H1 (cell line): Measurements from ENCODE around the gene PAK6. TPM values are rescaled to one million over a fixed set of nuclear protein-coding genes. Genes with fewer than 3 reads are reported as not detected.

Source experiments
- CTCF ChIA-PET: fragments of 300-600 bp; sonication (Branson Sonifier 250); formaldehyde crosslinking; loops from one replicate; lab custom pipeline; 2021; ENCODE audit not compliant: partially characterized antibody; lab: Charles Lee
- POLR2A ChIA-PET: fragments of 300-600 bp; sonication (Branson Sonifier 250); formaldehyde crosslinking; loops from one replicate; lab custom pipeline; 2021; ENCODE audit warnings: inconsistent platforms; ENCODE audit not compliant: partially characterized antibody; lab: Charles Lee
- DNase-seq, 2 experiments: peaks; one replicate each; pipeline versions ENCODE4 v3.0.0 to v3.0.0-alpha.2; 2010 to 2022; ENCODE audit warnings: low spot score in 2 of 2, low read depth in 1 of 2, mixed read lengths in 1 of 2
- FAIRE-seq: peaks from 2 replicates; lab custom pipeline; 2011; peaks lifted over from hg19 to GRCh38; lab: Jason Lieb, UNC
- H2AFZ ChIP-seq: 2 replicates; pipeline ENCODE4 v1.8.1; 2012; ENCODE audit warnings: low read length, inconsistent platforms
- H2AK5ac ChIP-seq: 2 replicates; pipeline ENCODE4 v1.6.1; 2013; ENCODE audit warnings: low read depth, low read length
- H2BK120ac ChIP-seq: replicated peaks from 2 replicates; pipeline ENCODE3; 2013; ENCODE audit warnings: low read depth, low read length, inconsistent platforms
- H2BK12ac ChIP-seq: 2 replicates; pipeline ENCODE4 v1.6.1; 2013; ENCODE audit warnings: low read depth, low read length
- H2BK15ac ChIP-seq: 2 replicates; pipeline ENCODE4 v1.6.1; 2013; ENCODE audit warnings: low read length
- H2BK20ac ChIP-seq: 2 replicates; pipeline ENCODE4 v1.6.1; 2013; ENCODE audit warnings: low read length
- H2BK5ac ChIP-seq: 2 replicates; pipeline ENCODE4 v1.6.1; 2013; ENCODE audit warnings: low read depth, low read length
- H3K14ac ChIP-seq: 2 replicates; pipeline ENCODE4 v1.6.1; 2013; ENCODE audit warnings: inconsistent platforms; ENCODE audit not compliant: insufficient read length
- H3K18ac ChIP-seq: 2 replicates; pipeline ENCODE4 v1.6.1; 2013; ENCODE audit warnings: low read length; ENCODE audit errors: extremely low read depth
- H3K23ac ChIP-seq: 2 replicates; pipeline ENCODE4 v1.6.1; 2013; ENCODE audit warnings: inconsistent platforms; ENCODE audit not compliant: insufficient read length
- H3K23me2 ChIP-seq: 2 replicates; pipeline ENCODE4 v1.6.1; 2013; ENCODE audit warnings: low read depth, low read length
- H3K27ac ChIP-seq: 2 replicates; pipeline ENCODE4 v1.6.1; 2011; ENCODE audit warnings: low read depth, low read length, inconsistent platforms
- H3K27me3 ChIP-seq, 4 experiments: replicated peaks in 1 of 4; 1 replicate in 1 of 4; 2 replicates in 3 of 4; pipeline versions ENCODE4 v1.6.1 to v1.8.1; 2011 to 2013; ENCODE audit warnings: low read length in 3 of 4, mild to moderate bottlenecking in 3 of 4, inconsistent platforms in 2 of 4, mixed read lengths in 2 of 4, moderate library complexity in 1 of 4; ENCODE audit not compliant: control insufficient read depth in 3 of 4, insufficient read depth in 3 of 4; ENCODE audit errors: extremely low read depth in 1 of 4
- H3K36me3 ChIP-seq, 4 experiments: 2 replicates each; pipeline versions ENCODE4 v1.6.1 to v1.8.1; 2011 to 2013; ENCODE audit warnings: mild to moderate bottlenecking in 4 of 4, low read length in 3 of 4, moderate library complexity in 2 of 4, control low read depth in 1 of 4, inconsistent platforms in 1 of 4; ENCODE audit not compliant: insufficient read depth in 4 of 4, control insufficient read depth in 2 of 4
- H3K4ac ChIP-seq: replicated peaks from 2 replicates; pipeline ENCODE3; 2013; ENCODE audit warnings: low read length, low read depth, mixed read lengths, inconsistent platforms; ENCODE audit not compliant: insufficient read length
- H3K4me1 ChIP-seq, 4 experiments: replicated peaks in 1 of 4; 1 replicate in 1 of 4; 2 replicates in 3 of 4; pipeline versions ENCODE4 v1.6.1 to v1.8.1; 2011 to 2013; ENCODE audit warnings: low read length in 3 of 4, inconsistent platforms in 2 of 4, mixed read lengths in 1 of 4; ENCODE audit not compliant: insufficient read depth in 4 of 4, control insufficient read depth in 3 of 4
- H3K4me2 ChIP-seq, 2 experiments: 2 replicates each; pipeline versions ENCODE4 v1.6.1 to v1.8.1; 2011 to 2013; ENCODE audit warnings: low read depth in 2 of 2, low read length in 2 of 2, control low read depth in 1 of 2, inconsistent platforms in 1 of 2, mild to moderate bottlenecking in 1 of 2; ENCODE audit not compliant: insufficient read depth in 1 of 2
- H3K4me3 ChIP-seq, 4 experiments: fragments of 200-600, 300-600 bp in 1 of 4; sonication (generic), shearing (Covaris generic), sonication (Bioruptor Twin) in 1 of 4; 2 replicates each; pipeline versions ENCODE4 v1.5.1 to v1.8.1; 2011 to 2016; ENCODE audit warnings: low read length in 4 of 4, low read depth in 3 of 4, control low read depth in 2 of 4, inconsistent platforms in 2 of 4, mild to moderate bottlenecking in 2 of 4, mixed read lengths in 1 of 4, moderate library complexity in 1 of 4; ENCODE audit not compliant: insufficient read depth in 2 of 4; ENCODE audit errors: extremely low read depth in 1 of 4
- H3K56ac ChIP-seq: replicated peaks from 2 replicates; pipeline ENCODE3; 2013; ENCODE audit warnings: low read depth, mild to moderate bottlenecking, mixed read lengths, low read length, inconsistent platforms; ENCODE audit not compliant: insufficient read length
- H3K79me1 ChIP-seq: 2 replicates; pipeline ENCODE4 v1.6.1; 2013; ENCODE audit warnings: low read depth, low read length, control low read depth
- H3K79me2 ChIP-seq, 2 experiments: 2 replicates each; pipeline versions ENCODE4 v1.6.1 to v1.8.1; 2012 to 2013; ENCODE audit warnings: low read length in 2 of 2, mild to moderate bottlenecking in 2 of 2, inconsistent platforms in 1 of 2; ENCODE audit not compliant: insufficient read depth in 2 of 2, control insufficient read depth in 1 of 2
- H3K9ac ChIP-seq, 4 experiments: replicated peaks in 1 of 4; 1 replicate in 1 of 4; 2 replicates in 3 of 4; pipeline versions ENCODE4 v1.6.1 to v1.8.1; 2011 to 2013; ENCODE audit warnings: low read depth in 3 of 4, low read length in 3 of 4, control low read depth in 2 of 4, mild to moderate bottlenecking in 2 of 4, moderate library complexity in 2 of 4, inconsistent platforms in 1 of 4; ENCODE audit errors: extremely low read depth in 1 of 4
- H3K9me3 ChIP-seq, 2 experiments: 2 replicates each; pipeline versions ENCODE4 v1.6.1 to v1.8.1; 2012 to 2013; ENCODE audit warnings: mild to moderate bottlenecking in 2 of 2, moderate library complexity in 2 of 2, control low read depth in 1 of 2, inconsistent platforms in 1 of 2, low read depth in 1 of 2, low read length in 1 of 2, mixed read lengths in 1 of 2; ENCODE audit not compliant: insufficient read depth in 2 of 2
- H4K20me1 ChIP-seq, 2 experiments: replicated peaks in 1 of 2; 2 replicates each; pipeline versions ENCODE3 to v1.8.1; 2011 to 2013; ENCODE audit warnings: inconsistent platforms in 2 of 2, low read length in 2 of 2, mild to moderate bottlenecking in 1 of 2; ENCODE audit not compliant: insufficient read depth in 2 of 2, control insufficient read depth in 1 of 2
- H4K5ac ChIP-seq: 2 replicates; pipeline ENCODE4 v1.6.1; 2013; ENCODE audit warnings: low read length, low read depth, mixed read lengths, inconsistent platforms; ENCODE audit not compliant: insufficient read length
- H4K8ac ChIP-seq: 2 replicates; pipeline ENCODE4 v1.8.0; 2013; ENCODE audit warnings: mild to moderate bottlenecking, moderate library complexity, low read length, inconsistent platforms; ENCODE audit not compliant: insufficient read depth; ENCODE audit errors: extremely low read depth
- H4K91ac ChIP-seq: replicated peaks from 2 replicates; pipeline ENCODE3; 2013; ENCODE audit warnings: low read length, mixed read lengths, inconsistent platforms; ENCODE audit not compliant: insufficient read length
- CBX8 ChIP-seq: fragments of 300-800, 300-1000 bp; sonication (generic); IDR thresholded peaks from 2 replicates; pipeline ENCODE4 v1.7.1; 2016; ENCODE audit warnings: low read depth, low read length, borderline replicate concordance
- CHD2 ChIP-seq: IDR thresholded peaks from 2 replicates; pipeline ENCODE4 v1.6.1; 2012; ENCODE audit warnings: low read length, improper control_type of control experiment
- CREB1 ChIP-seq: IDR thresholded peaks from 2 replicates; pipeline ENCODE4 v1.6.1; 2012; ENCODE audit warnings: inconsistent platforms
- EGR1 ChIP-seq: IDR thresholded peaks from 2 replicates; pipeline ENCODE4 v1.6.1; 2011; ENCODE audit warnings: low read depth, low read length, borderline replicate concordance
- GTF2F1 ChIP-seq: IDR thresholded peaks from 2 replicates; pipeline ENCODE4 v1.6.1; 2012; ENCODE audit warnings: low read depth, low read length, improper control_type of control experiment, borderline replicate concordance
- HDAC6 ChIP-seq: IDR thresholded peaks from one replicate; pipeline ENCODE4 v1.7.1; 2012; ENCODE audit warnings: low read depth, mild to moderate bottlenecking, inconsistent platforms, low read length, moderate library complexity
- NANOG ChIP-seq: IDR thresholded peaks from 2 replicates; pipeline ENCODE4 v1.6.1; 2011; ENCODE audit warnings: low read length, low read depth, mild to moderate bottlenecking, inconsistent platforms; ENCODE audit not compliant: insufficient read depth, poor library complexity, severe bottlenecking
- SAP30 ChIP-seq: fragments of 300-600 bp; sonication (generic); IDR thresholded peaks from 2 replicates; pipeline ENCODE4 v1.7.1; 2012; ENCODE audit warnings: low read length, moderate library complexity, mild to moderate bottlenecking, inconsistent platforms; ENCODE audit not compliant: insufficient read depth, insufficient replicate concordance
- SP1 ChIP-seq: IDR thresholded peaks from 2 replicates; pipeline ENCODE4 v1.6.1; 2011; ENCODE audit warnings: low read depth, low read length
- SUZ12 ChIP-seq: fragments of 200-600 bp; sonication (generic); IDR thresholded peaks from 2 replicates; pipeline ENCODE4 v1.6.1; 2012; ENCODE audit warnings: mild to moderate bottlenecking, inconsistent platforms, low read length, moderate library complexity, mixed read lengths
- TAF1 ChIP-seq: IDR thresholded peaks from 2 replicates; pipeline ENCODE4 v1.6.1; 2011; ENCODE audit warnings: mild to moderate bottlenecking, low read depth, low read length
- TAF7 ChIP-seq: optimal IDR thresholded peaks from 2 replicates; pipeline ENCODE3; 2011; ENCODE audit warnings: low read depth, mild to moderate bottlenecking, inconsistent platforms, low read length, moderate library complexity, borderline replicate concordance
- YY1 ChIP-seq: IDR thresholded peaks from 2 replicates; pipeline ENCODE4 v1.6.1; 2011; ENCODE audit warnings: low read depth, mild to moderate bottlenecking, low read length
- WGBS, 2 experiments: shearing (Covaris generic) in 1 of 2; methylation state at CpG; one replicate each; pipeline versions ENCODE4 v1.1.6 to v1.1.7; 2013 to 2015; ENCODE audit warnings: low lambda C conversion rate in 2 of 2, mixed read lengths in 2 of 2, inconsistent platforms in 1 of 2, low coverage in 1 of 2, missing lambda C conversion rate in 1 of 2; ENCODE audit not compliant: insufficient replicate concordance in 2 of 2, insufficient coverage in 1 of 2, insufficient read length in 1 of 2; ENCODE audit errors: extremely low coverage in 1 of 2, missing lambda C conversion rate in 1 of 2; 5-methylcytosine and 5-hydroxymethylcytosine counted together
- polyA plus RNA-seq, 7 experiments: library from polyadenylated mRNA; depleted of rRNA in 3 of 7; stranded (reverse) in 5 of 7; unstranded in 2 of 7; fragments of >200 nt in 5 of 7; fragments of 200-250 nt in 2 of 7; gene quantifications; 1 replicate in 5 of 7; 2 replicates in 1 of 7; 4 replicates in 1 of 7; pipeline versions ENCODE4 v1.2.1 to v1.2.3, GENCODE V29; 2011 to 2013; ENCODE audit warnings: missing spikeins in 2 of 7, mixed read lengths in 2 of 7
- total RNA-seq: library from RNA; stranded (reverse); fragmentation: NEBNext Ultra II Directional; extraction: Animal tissue kit (Norgen Biotek cat#: 25700); gene quantifications from 2 replicates; pipeline ENCODE4 v1.2.1, GENCODE V29; 2021

Gene PAK6
- total and polyA plus RNA-seq, 2 of the 8 experiments (the other 6 are each of a cell fraction or from before 2014, with no cell fraction given): 6.9 to 9.4 TPM

DNA sequence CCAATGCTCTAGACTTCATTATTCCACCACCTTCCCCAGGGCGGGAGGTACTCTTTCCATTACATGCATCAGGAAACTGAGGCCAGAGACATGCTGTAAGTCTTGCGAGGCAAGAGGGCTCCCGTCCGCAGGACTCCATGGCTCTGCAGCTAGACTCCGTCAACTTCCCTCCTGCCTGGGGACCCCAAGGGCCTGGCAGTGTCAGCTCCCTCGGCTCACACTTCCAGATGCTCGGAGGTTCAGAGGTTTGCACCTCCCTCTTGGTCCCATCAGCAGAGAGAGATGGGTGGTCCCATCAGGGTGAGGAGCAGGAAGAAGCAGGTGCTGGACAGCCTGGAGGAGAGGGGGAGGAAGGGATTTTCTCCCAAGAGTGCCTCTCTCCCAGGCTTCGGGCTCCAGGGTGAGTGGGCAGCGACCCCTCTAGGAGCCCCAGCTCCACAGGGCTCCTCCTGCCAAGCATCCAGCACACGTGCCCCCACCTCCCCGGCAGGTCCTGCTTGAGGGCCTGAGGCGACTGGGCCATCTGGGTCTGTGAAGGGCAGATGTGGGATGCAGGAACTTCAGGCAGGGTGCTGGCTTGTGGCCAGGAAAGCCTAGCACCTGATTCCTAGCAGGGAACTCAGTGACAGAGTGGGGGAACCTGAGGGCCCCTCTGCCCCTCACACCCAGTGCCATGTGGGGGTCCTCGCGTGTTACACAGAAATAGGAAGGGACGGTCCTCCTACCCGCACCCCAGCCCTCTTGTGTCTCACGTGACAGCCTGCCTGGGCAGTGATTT lies 9.3 kb downstream of the PAK6 start:
- Histone ChIP-seq H3K18ac (no peak overlapping the region), H3K4ac (no peak overlapping the region), H3K4me1 (peaks cover 0 to 16% (median 14%) of the 10 kb centered on the region in 4 experiments; a peak in 6 of 7 replicates), H2BK15ac (no peak overlapping the region), H2BK20ac (no peak overlapping the region), H3K27ac (no peak overlapping the region), H4K5ac (no peak overlapping the region), H3K4me3 (no peak overlapping the region), H3K36me3 (no peaks in the 10 kb centered on the region), H2BK5ac (no peak overlapping the region), H3K9me3 (no peaks in the 10 kb centered on the region), H2BK120ac (no peak overlapping the region), H2AFZ (no peak overlapping the region), H3K79me2 (no peaks in the 10 kb centered on the region), H2BK12ac (no peak overlapping the region), H3K23me2 (peaks cover 7% of the 10 kb centered on the region; the same call in 1 of the 2 replicates), H4K8ac (no peak overlapping the region; the same call in 1 of the 2 replicates), H3K27me3 (peaks cover 7 to 25% (median 18%) of the 10 kb centered on the region in 4 experiments; a peak in 6 of 7 replicates), H3K4me2 (no peak overlapping the region), H3K14ac (no peak overlapping the region), H2AK5ac (no peak overlapping the region), H4K20me1 (no peaks in the 10 kb centered on the region), H3K23ac (no peak overlapping the region), H4K91ac (no peak overlapping the region), H3K79me1 (no peaks in the 10 kb centered on the region), H3K9ac (no peak overlapping the region; a peak in 1 of 7 replicates), H3K56ac (no peak overlapping the region)
- FAIRE-seq: no peak
- ChIA-PET POLR2A (interaction anchor here (0.8 to 6.7 kb wide), 5 partner anchors 8 to 90 kb away, joined by 3 to 47 read pairs (median 3); partner anchors contain the start of gene PAK6), CTCF (interaction anchor here (0.7 to 46.3 kb wide), 8 partner anchors 8 to 142 kb away, joined by 3 to 1340 read pairs (median 6); partner anchors contain the start of gene PAK6)
- 84% methylated on average over 17 of the region's 17 CpGs; no CpG with 5 or more reads in 1 of the 2 experiments for WGBS, 2 experiments
- no peak for DNase-seq
- TF ChIP-seq CREB1: no peak
- TF ChIP-seq SUZ12: no peak
- TF ChIP-seq SP1: no peak
- no peak for TF ChIP-seq NANOG
- TF ChIP-seq YY1: no peak
- TF ChIP-seq CHD2: no peak
- no peak for TF ChIP-seq HDAC6
- no peak for TF ChIP-seq TAF1
- no peak for TF ChIP-seq EGR1
- no peak for TF ChIP-seq GTF2F1
- no peak for TF ChIP-seq TAF7
- no peak for TF ChIP-seq SAP30
- no peak for TF ChIP-seq CBX8
